GM19455 (cell line): ENCODE measurements around the gene CDK4.

ENCODE experiments used
- ATAC-seq: cut with Tn5 transposase; IDR thresholded peaks from one replicate; pipeline ENCODE4 v1.9.1; 2021; ENCODE audit not compliant: unreplicated experiment

CDK4 gene

GRCh38 chr12:57757771-57758170 is 5.7 kb upstream of the CDK4 start:
- ATAC-seq, result no peak

- no peak for ATAC-seq
Measured at GRCh38 chr12:57756406-57757341, 4.6 kb upstream of the CDK4 start.

- no peak for ATAC-seq
Measured at GRCh38 chr12:57755454-57756372, 3.6 kb upstream of the CDK4 start.

GRCh38 chr12:57755194-57755453 is 3.0 kb upstream of the CDK4 start:
- no peak for ATAC-seq

GRCh38 chr12:57754411-57755193 is 2.5 kb upstream of the CDK4 start, which contains the start of gene MARCHF9:
Gene MARCHF9 (plus strand): TSS chr12:57755103. CDS start chr12:57755529, 426 bp downstream.
- ATAC-seq, result peak; percentile 33

GRCh38 chr12:57753756-57754337 is 1.7 kb upstream of the CDK4 start:
- no peak for ATAC-seq

- ATAC-seq, result no peak
Measured at GRCh38 chr12:57752668-57753000, 524 bp upstream of the CDK4 start.

- ATAC-seq, result no peak
Measured at GRCh38 chr12:57751432-57751787, 700 bp downstream of the CDK4 start.

- ATAC-seq, result no peak
Measured at GRCh38 chr12:57750561-57751431, 1.3 kb downstream of the CDK4 start.

GRCh38 chr12:57749061-57749460 is 3.0 kb downstream of the CDK4 start:
- no peak for ATAC-seq

GRCh38 chr12:57746025-57746424 is 6.1 kb downstream of the CDK4 start:
- ATAC-seq, result no peak

- no peak for ATAC-seq
Measured at GRCh38 chr12:57745485-57745881, 6.6 kb downstream of the CDK4 start.

- peak; percentile 79 for ATAC-seq
Measured at GRCh38 chr12:57744777-57745484, 7.2 kb downstream of the CDK4 start, which contains the start of gene TSPAN31. Gene TSPAN31 (plus strand): TSS chr12:57745039. CDS start chr12:57745155, 116 bp downstream.

- peak; percentile 35 for ATAC-seq
Measured at GRCh38 chr12:57744194-57744776, 7.8 kb downstream of the CDK4 start.

- no peak for ATAC-seq
Measured at GRCh38 chr12:57743769-57744168, 8.3 kb downstream of the CDK4 start.

- ATAC-seq, result peak; percentile 60
Measured at GRCh38 chr12:57741844-57742738, 10.0 kb downstream of the CDK4 start.

- no peak for ATAC-seq
Measured at GRCh38 chr12:57741413-57741789, 10.7 kb downstream of the CDK4 start.
